Measurements from ENCODE around the gene TGFBR3. TPM values are rescaled to one million over a fixed set of nuclear protein-coding genes. Genes with fewer than 3 reads are reported as not detected.

Gene TGFBR3
- total and polyA plus RNA-seq, 10 donors: 5.2 to 254 (median 166) TPM

GRCh38 chr1:91877574-91878208, 8.3 kb downstream of the TGFBR3 start:
- peaks cover 21 to 92% (median 51%) of the 10 kb centered on the region in 6 donors for H3K4me1 ChIP-seq
- intact Hi-C loops (cut with DNase I; ENCODE audit: low total_unique reads): no loop called here
- no peaks in the 10 kb centered on the region for H3K27me3 ChIP-seq (replicated peaks in 1 of 7)
- H3K36me3 ChIP-seq: no peaks in the 10 kb centered on the region
- no peak overlapping the region for H3K4me3 ChIP-seq
- WGBS, 5 donors: 62 to 74% (median 66%) methylated on average over 5 of the region's 5 CpGs
- TF ChIP-seq POLR2A (IDR thresholded peaks at IDR 0.05) (no peak), CTCF (IDR thresholded peaks at IDR 0.05 in 8 of 11, conservative IDR thresholded peaks at IDR 0.05 in 3 of 11) (no peak), POLR2AphosphoS5 (IDR thresholded peaks at IDR 0.05) (no peak)
- no peak for DNase-seq
- no peak overlapping the region for H3K27ac ChIP-seq
- no peaks in the 10 kb centered on the region for H3K9me3 ChIP-seq

DNA sequence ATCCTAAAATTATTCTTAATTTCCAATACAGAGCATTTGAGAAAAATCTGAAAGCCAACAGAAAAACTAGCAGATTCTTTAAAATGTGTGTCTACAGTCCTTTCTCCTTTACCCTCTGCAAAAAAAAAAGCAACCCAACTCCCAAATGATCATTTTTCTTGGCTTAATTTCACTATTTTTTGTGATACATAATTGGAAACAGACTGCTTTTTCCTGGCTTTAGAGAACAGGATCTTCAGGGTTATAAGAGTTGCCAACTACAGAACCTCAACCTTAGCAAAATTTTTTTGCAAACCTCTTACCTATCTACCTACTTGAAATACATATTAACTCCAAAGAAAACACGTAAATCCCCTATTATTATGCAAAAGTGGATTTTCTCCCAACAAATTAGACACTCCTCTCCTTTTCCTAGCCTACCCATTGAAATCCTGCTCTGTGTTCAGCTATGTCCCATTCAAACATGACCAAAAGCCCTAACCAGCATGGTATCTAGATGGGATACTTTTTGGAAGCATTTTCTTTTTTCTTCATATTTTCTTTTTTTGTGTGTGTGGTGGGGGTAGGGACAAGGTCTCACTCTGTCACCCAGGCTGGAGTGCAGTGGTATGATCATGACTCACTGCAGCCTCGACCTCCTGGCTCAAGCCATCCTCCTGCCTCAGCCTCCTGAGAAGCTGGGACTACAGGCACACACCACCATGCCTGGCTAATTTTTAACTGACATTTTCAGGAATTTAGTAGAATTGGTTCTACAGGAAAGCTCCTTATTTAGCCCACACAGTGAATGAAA, 9.0 kb downstream of the TGFBR3 start:
- no peaks in the 10 kb centered on the region for H3K9me3 ChIP-seq
- DNase-seq: no peak
- no peaks in the 10 kb centered on the region for H3K27me3 ChIP-seq (replicated peaks in 1 of 7)
- intact Hi-C loops (cut with DNase I; ENCODE audit: low total_unique reads): no loop called here
- no peak overlapping the region for H3K4me3 ChIP-seq
- no peaks in the 10 kb centered on the region for H3K36me3 ChIP-seq
- peak overlapping the region in 1 of 8 donors; percentile 43 for H3K27ac ChIP-seq
- TF ChIP-seq POLR2AphosphoS5 (IDR thresholded peaks at IDR 0.05) (no peak), CTCF (IDR thresholded peaks at IDR 0.05 in 8 of 11, conservative IDR thresholded peaks at IDR 0.05 in 3 of 11) (no peak), POLR2A (IDR thresholded peaks at IDR 0.05) (no peak)
- H3K4me1 ChIP-seq: peaks cover 27 to 92% (median 57%) of the 10 kb centered on the region in 6 donors
- 60 to 76% (median 65%) methylated on average over 2 of the region's 2 CpGs for WGBS, 5 donors

GRCh38 chr1:91876040-91876470, 9.9 kb downstream of the TGFBR3 start:
- no peaks in the 10 kb centered on the region for H3K36me3 ChIP-seq
- H3K27ac ChIP-seq: peak overlapping the region in 3 of 8 donors; percentile 15 to 43 (median 24)
- intact Hi-C loops (cut with DNase I; ENCODE audit: low total_unique reads): no loop called here
- TF ChIP-seq POLR2A (IDR thresholded peaks at IDR 0.05) (no peak), CTCF (IDR thresholded peaks at IDR 0.05 in 8 of 11, conservative IDR thresholded peaks at IDR 0.05 in 3 of 11) (no peak), POLR2AphosphoS5 (IDR thresholded peaks at IDR 0.05) (no peak)
- 60 to 73% (median 64%) methylated on average over 5 of the region's 5 CpGs for WGBS, 5 donors
- peaks cover 29 to 94% (median 63%) of the 10 kb centered on the region in 6 donors for H3K4me1 ChIP-seq
- no peaks in the 10 kb centered on the region for H3K9me3 ChIP-seq
- no peak for DNase-seq
- peak overlapping the region in 1 of 8 donors; percentile 21 for H3K4me3 ChIP-seq
- no peaks in the 10 kb centered on the region for H3K27me3 ChIP-seq (replicated peaks in 1 of 7)

DNA sequence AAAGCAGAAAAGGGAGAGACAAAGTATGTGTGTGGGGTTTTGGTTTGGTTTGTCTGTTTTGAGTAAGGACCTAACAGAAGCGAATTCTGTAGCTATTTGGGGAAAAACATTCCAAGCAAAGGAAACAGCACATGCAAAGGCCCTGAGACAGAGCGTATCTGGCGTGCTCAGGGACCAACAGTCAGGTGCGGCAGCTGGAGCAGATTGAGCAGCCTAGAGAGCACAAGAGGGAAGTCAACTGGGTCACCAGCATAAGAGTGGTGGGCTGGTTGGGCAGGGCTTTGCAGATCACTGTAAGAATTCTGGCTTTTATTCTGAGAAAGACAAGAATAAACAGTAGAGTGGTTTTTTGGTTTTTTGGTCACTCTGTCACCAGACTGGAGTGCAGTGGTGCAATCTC, 11.8 kb downstream of the TGFBR3 start:
- H3K9me3 ChIP-seq: no peaks in the 10 kb centered on the region
- WGBS, 5 donors: 86 to 94% (median 92%) methylated on average over 4 of the region's 4 CpGs
- H3K27ac ChIP-seq: no peak overlapping the region
- H3K4me1 ChIP-seq: peaks cover 29 to 94% (median 61%) of the 10 kb centered on the region in 6 donors
- intact Hi-C loops (cut with DNase I; ENCODE audit: low total_unique reads): no loop called here
- no peaks in the 10 kb centered on the region for H3K36me3 ChIP-seq
- no peak for DNase-seq
- H3K27me3 ChIP-seq (replicated peaks in 1 of 7): no peaks in the 10 kb centered on the region
- TF ChIP-seq POLR2A (IDR thresholded peaks at IDR 0.05) (no peak), POLR2AphosphoS5 (IDR thresholded peaks at IDR 0.05) (no peak), CTCF (IDR thresholded peaks at IDR 0.05 in 8 of 11, conservative IDR thresholded peaks at IDR 0.05 in 3 of 11) (no peak)
- no peak overlapping the region for H3K4me3 ChIP-seq
